Neural crest cell (in vitro differentiated cells): Measurements from ENCODE around the gene SPATA3. TPM values are rescaled to one million over a fixed set of nuclear protein-coding genes. Genes with fewer than 3 reads are reported as not detected.

Source experiments
- DNase-seq: peaks from one replicate; pipeline ENCODE4 v3.0.0; 2021; ENCODE audit warnings: low read depth, mixed read lengths, low spot score
- H3K27ac Mint-ChIP-seq: one replicate; pipeline ENCODE4 v1.8.0; 2021; ENCODE audit warnings: mild to moderate bottlenecking, mixed read lengths; ENCODE audit not compliant: unreplicated experiment
- H3K27me3 Mint-ChIP-seq: 2 replicates; pipeline ENCODE4 v1.8.0; 2021; ENCODE audit warnings: low read depth, mild to moderate bottlenecking, mixed read lengths
- H3K36me3 Mint-ChIP-seq: 2 replicates; pipeline ENCODE4 v1.8.0; 2021; ENCODE audit warnings: low read depth, mild to moderate bottlenecking, mixed read lengths
- H3K4me1 Mint-ChIP-seq: 2 replicates; pipeline ENCODE4 v1.8.0; 2021; ENCODE audit warnings: mixed read lengths
- H3K4me3 Mint-ChIP-seq: one replicate; pipeline ENCODE4 v1.8.0; 2021; ENCODE audit warnings: mild to moderate bottlenecking, mixed read lengths
- H3K9me3 Mint-ChIP-seq: 2 replicates; pipeline ENCODE4 v1.8.0; 2021; ENCODE audit warnings: mixed read lengths
- total RNA-seq: library from RNA; stranded (reverse); gene quantifications from 2 replicates; pipeline ENCODE4 v1.2.1, GENCODE V29; 2021
- TF ChIP-seq, protein P1 (sequence below): fragments of 200-600 bp; sonication (generic); conservative IDR thresholded peaks from 2 replicates; pipeline ENCODE4 v1.5.0; 2021; ENCODE audit warnings: antibody characterized with exemption, mild to moderate bottlenecking

Gene SPATA3
- total RNA-seq, 1 donor from 2014 or later, result not detected

DNA sequence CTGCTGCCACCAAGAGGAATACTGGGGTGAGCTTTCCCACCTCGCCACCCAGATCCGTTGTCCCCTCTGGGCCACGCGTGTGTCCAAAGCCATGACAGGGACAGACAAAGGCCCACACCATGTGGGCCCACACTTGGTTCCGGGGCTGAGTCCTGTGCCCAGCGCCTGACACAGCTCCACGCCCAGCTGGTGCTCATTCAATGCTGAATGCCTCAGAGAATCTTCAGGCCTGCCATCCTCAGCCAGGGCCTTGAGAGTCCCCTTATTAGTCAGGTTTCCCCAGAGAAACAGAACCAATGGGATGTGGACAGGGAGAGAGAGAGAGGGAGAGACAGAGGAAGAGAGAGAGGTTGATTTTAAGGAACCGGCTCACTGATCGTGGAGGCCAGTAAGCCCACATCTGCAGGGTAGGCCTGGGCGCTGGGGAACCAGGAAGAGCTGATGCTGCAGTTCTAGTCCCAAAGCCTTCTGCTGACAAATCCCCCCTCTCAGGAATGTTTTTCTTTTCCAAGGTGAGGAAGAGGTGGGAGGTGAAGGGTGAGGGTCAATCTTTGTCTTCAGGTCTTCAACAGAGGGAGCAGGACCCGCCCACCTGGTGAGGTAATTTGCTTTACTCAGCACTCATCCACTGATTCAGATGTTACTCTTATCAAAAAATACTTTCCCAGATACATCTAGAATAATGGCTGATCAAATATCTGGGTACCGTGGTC lies 10.2 kb upstream of the SPATA3 start:
- H3K27me3 Mint-ChIP-seq, result no peaks in the 10 kb centered on the region
- no peak for DNase-seq
- H3K36me3 Mint-ChIP-seq, result no peaks in the 10 kb centered on the region
- peaks cover 16% of the 10 kb centered on the region for H3K4me1 Mint-ChIP-seq
- TF ChIP-seq, protein P1, sequence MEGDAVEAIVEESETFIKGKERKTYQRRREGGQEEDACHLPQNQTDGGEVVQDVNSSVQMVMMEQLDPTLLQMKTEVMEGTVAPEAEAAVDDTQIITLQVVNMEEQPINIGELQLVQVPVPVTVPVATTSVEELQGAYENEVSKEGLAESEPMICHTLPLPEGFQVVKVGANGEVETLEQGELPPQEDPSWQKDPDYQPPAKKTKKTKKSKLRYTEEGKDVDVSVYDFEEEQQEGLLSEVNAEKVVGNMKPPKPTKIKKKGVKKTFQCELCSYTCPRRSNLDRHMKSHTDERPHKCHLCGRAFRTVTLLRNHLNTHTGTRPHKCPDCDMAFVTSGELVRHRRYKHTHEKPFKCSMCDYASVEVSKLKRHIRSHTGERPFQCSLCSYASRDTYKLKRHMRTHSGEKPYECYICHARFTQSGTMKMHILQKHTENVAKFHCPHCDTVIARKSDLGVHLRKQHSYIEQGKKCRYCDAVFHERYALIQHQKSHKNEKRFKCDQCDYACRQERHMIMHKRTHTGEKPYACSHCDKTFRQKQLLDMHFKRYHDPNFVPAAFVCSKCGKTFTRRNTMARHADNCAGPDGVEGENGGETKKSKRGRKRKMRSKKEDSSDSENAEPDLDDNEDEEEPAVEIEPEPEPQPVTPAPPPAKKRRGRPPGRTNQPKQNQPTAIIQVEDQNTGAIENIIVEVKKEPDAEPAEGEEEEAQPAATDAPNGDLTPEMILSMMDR, result no peak
- H3K9me3 Mint-ChIP-seq, result no peaks in the 10 kb centered on the region
- H3K4me3 Mint-ChIP-seq, result peak overlapping the region; percentile 61
- peak overlapping the region; percentile 29 for H3K27ac Mint-ChIP-seq

DNA sequence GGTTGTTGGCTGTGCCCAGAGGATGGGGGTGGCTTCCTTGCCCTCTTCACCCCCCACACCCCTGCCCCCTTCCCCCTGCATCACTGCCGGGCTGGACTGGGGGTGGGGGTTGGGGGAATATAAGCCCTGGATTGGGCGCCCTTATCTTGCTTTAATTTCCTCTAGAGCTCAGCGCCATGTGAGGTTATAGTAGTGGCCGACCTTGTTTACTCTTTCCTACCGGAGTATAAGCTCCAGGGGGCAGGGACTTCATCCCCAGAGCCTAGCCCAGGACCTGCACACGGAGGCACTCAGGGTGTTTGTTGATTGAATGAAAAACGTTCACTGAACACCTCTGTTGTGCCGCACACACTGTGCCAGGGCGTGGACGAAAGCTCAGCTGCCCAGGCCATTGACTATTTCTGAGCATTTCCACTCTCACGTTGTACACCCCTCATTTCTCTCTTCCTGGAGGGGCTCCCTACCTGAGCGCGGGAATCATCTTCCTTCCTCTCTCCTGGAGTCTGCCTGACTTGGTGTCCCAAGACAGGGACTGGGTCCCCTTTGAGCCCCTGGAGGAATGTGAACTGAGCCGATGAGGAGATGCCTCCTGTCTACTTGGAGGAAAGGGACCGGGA lies 9.3 kb upstream of the SPATA3 start:
- TF ChIP-seq, protein P1, result no peak
- peak overlapping the region; percentile 54 for H3K4me3 Mint-ChIP-seq
- H3K4me1 Mint-ChIP-seq, result peaks cover 13% of the 10 kb centered on the region
- DNase-seq, result no peak
- no peaks in the 10 kb centered on the region for H3K9me3 Mint-ChIP-seq
- H3K27ac Mint-ChIP-seq, result no peak overlapping the region
- H3K36me3 Mint-ChIP-seq, result no peaks in the 10 kb centered on the region
- H3K27me3 Mint-ChIP-seq, result no peaks in the 10 kb centered on the region

DNA sequence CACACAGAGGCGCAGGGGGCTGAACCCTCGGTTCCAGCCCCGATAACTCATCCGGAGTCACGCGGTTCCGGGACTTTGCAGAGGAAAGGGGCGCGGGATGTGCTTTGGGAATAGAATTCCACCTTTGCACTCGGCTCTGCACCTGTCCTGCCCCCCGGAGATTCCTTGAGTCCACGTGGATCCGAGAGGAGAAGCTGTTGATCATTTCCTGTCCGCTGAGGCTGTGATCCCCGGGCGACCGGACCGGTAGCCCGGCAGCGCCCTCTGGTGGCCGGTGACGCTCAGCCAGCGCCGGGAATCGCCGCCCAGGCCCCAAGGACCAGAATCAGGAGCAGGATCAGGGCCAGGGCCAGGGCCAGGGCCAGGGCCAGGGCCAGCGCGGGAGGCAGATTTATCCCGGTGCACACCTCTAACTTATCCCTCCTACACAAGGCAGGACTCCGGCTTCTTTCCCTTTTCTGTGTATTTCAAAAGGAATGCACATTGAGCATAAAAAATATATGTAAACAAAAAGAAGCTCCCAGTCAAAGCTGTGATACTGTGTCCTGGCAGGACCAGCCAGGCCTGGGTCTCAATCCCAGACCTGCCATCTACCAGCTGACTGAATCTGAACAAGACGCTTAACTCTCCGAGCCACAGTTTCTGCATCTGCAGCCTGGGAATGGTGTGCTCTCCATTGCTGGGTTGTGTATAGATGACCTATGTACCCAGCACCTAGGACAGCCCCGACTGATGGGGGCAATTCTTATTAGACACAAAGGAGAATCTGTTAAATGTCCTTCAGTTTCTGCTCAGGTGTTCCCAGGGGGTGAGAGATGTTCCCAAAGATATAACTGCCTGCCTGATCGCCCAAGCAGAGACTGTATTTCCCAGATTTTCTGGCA lies 8.5 kb upstream of the SPATA3 start:
- Mint-ChIP-seq H3K9me3 (no peaks in the 10 kb centered on the region), H3K4me1 (peaks cover 10% of the 10 kb centered on the region), H3K27me3 (no peaks in the 10 kb centered on the region), H3K27ac (no peak overlapping the region), H3K36me3 (no peaks in the 10 kb centered on the region), H3K4me3 (peak overlapping the region; percentile 54)
- peak; percentile 93 for DNase-seq
- TF ChIP-seq, protein P1, result peak; percentile 93

DNA sequence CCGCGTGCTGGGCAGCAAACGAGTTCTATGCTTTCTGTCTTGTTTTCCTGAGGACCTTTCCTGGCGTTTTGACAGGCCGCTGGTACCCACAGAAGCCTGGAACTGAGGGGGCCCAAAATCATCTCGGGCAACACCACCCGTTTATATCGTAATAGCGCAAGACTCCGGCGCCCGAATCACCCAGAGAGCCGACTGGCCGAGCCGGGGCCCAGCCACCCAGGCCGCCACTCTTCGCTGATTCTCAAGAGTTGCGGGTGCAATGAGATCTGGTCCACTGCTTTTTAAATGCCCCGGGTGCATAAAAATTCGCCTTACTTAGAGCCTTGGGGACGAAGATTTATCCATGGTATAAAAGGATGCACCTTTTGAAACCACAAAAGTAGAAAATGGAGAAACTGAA lies 6.2 kb upstream of the SPATA3 start:
- DNase-seq, result no peak
- no peak overlapping the region for H3K4me3 Mint-ChIP-seq
- H3K4me1 Mint-ChIP-seq, result peaks cover 10% of the 10 kb centered on the region
- H3K27ac Mint-ChIP-seq, result no peak overlapping the region
- TF ChIP-seq, protein P1, result no peak
- no peaks in the 10 kb centered on the region for H3K36me3 Mint-ChIP-seq
- H3K27me3 Mint-ChIP-seq, result no peaks in the 10 kb centered on the region
- H3K9me3 Mint-ChIP-seq, result no peaks in the 10 kb centered on the region

DNA sequence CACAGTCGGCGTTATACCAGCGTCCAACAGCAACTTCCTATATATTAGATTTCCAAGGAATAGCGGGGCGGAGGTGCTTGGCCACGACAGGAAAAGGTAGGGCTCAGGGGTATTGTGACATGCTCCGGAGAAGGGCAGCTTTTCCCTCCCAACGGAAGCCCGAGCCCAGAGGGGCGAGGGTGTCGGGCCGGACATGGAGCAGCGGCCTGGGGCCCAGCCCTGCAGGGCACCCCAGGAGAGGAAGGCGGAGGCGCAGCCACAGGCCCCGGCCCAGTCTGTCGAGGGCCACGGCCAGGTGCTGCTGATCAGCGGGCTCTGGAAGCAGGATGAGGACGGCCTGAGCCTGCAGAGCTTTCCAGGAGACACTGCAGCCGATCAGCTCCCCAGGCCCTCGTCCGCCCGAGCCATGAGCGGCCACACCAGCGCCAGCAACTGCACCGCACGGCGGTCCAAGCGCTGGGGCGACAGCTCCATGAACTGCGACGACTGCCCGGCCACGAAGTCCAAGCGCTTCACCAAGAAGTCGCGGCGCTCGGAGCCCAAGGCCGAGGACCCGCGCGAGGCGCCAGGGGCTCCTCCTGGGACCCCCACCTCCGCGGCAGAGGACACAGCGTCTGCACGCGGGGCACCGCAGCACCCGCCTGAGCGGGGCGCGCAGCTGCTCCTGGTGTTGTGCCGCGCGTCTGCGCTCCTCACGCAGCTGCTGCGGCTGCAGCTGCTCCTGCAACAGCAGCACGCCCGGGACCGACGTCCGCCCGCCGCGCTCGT lies 5.6 kb upstream of the SPATA3 start:
- no peaks in the 10 kb centered on the region for H3K27me3 Mint-ChIP-seq
- H3K4me1 Mint-ChIP-seq, result peaks cover 10% of the 10 kb centered on the region
- H3K27ac Mint-ChIP-seq, result no peak overlapping the region
- TF ChIP-seq, protein P1, result no peak
- no peak for DNase-seq
- H3K4me3 Mint-ChIP-seq, result no peak overlapping the region
- no peaks in the 10 kb centered on the region for H3K9me3 Mint-ChIP-seq
- no peaks in the 10 kb centered on the region for H3K36me3 Mint-ChIP-seq
